ENCODE results near the gene RBM39. TPM values are rescaled to one million over a fixed set of nuclear protein-coding genes. Genes with fewer than 3 reads are reported as not detected.
"Not testable (repeated sequence)": the region's sequence is repeated elsewhere in the genome, so short reads cannot be mapped to it uniquely, and the experiment has no call there.

Gene RBM39
- total RNA-seq, result 322 and 335 TPM in 2 replicates

DNA sequence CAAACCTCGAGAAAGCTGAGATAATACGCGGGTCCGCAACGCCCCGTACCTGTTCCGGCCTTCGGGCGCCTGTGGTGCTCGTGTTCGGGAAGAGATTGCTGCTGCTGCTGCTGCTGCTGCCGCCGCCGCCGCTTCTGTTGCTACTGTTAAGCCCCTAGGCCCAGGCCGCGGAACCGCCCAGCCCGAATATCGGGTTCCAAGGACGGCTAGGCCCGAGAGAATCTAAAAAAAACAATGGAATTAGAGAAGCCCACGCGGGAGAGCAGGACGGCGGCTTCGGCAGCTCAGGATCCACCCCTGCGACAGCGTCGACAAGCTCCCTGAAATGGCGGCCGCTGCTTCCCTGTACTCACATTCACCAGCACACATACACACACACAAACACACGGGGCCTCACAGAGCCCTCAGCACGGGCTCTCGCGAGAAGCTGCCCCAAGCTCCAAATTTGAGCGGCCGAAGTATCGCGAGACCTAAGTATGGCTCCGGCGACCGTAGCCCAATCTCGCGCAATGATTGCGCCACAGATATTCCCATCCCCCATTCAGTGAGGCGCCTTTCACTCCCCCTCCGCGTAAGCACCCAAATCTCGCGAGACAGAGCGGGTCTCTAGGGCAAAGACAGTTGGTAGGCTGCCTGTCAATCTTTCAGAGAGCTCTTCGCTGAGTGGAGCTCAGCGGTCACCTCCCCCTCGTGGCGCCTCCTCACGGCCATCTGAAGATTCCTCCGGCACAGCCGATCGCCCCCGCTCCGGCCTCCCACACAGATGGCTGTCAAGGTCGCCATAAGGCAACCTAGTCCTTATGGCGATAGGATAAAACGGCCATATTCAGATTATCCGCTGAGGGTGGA, at the start of gene RBM39:
Gene RBM39 (minus strand): TSS at position 369 of the 849 bp plus-strand sequence. CDS start 1,386 bp downstream, outside the sequence.
- TF ChIP-seq, protein P1, sequence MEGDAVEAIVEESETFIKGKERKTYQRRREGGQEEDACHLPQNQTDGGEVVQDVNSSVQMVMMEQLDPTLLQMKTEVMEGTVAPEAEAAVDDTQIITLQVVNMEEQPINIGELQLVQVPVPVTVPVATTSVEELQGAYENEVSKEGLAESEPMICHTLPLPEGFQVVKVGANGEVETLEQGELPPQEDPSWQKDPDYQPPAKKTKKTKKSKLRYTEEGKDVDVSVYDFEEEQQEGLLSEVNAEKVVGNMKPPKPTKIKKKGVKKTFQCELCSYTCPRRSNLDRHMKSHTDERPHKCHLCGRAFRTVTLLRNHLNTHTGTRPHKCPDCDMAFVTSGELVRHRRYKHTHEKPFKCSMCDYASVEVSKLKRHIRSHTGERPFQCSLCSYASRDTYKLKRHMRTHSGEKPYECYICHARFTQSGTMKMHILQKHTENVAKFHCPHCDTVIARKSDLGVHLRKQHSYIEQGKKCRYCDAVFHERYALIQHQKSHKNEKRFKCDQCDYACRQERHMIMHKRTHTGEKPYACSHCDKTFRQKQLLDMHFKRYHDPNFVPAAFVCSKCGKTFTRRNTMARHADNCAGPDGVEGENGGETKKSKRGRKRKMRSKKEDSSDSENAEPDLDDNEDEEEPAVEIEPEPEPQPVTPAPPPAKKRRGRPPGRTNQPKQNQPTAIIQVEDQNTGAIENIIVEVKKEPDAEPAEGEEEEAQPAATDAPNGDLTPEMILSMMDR (IDR thresholded peaks at IDR 0.05; ENCODE audit: insufficient read depth, low read length, severe bottlenecking), result peak; percentile 47
- peak; percentile 99 for DNase-seq (ENCODE audit: low read depth)
- peaks cover 13% of the 10 kb centered on the region for H3K36me3 ChIP-seq (ENCODE audit: control insufficient read depth, insufficient read depth, low read length)
- H3K27me3 ChIP-seq (ENCODE audit: control insufficient read depth, insufficient read depth, low read length), result no peaks in the 10 kb centered on the region
- no peak for FAIRE-seq
- peak within 1 kb of the TSS; percentile 93 for H3K4me3 ChIP-seq (ENCODE audit: low read depth, low read length)

DNA sequence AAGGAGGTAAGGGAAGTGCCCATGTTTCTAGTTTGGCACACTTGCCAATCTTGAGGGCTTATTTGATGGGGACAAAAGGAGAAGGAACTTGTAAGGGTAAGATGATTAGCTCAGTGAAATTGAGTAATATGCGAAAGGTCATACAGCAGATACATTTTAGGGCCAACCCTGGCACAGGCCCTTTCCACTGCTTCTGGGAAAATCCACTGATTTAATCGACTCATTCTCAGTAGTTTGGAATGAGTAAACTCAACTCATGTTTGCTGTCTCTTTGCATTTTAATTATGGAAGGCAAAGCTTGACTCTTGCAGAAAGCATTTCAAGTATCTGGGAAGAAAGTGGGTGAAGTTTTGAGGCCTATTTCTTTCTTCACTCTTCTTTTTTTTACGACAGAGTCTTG, 49.8 kb upstream of the RBM39 start:
- peak; percentile 36 for DNase-seq (ENCODE audit: low read depth)
- peaks cover 3% of the 10 kb centered on the region for H3K36me3 ChIP-seq (ENCODE audit: control insufficient read depth, insufficient read depth, low read length)

DNA sequence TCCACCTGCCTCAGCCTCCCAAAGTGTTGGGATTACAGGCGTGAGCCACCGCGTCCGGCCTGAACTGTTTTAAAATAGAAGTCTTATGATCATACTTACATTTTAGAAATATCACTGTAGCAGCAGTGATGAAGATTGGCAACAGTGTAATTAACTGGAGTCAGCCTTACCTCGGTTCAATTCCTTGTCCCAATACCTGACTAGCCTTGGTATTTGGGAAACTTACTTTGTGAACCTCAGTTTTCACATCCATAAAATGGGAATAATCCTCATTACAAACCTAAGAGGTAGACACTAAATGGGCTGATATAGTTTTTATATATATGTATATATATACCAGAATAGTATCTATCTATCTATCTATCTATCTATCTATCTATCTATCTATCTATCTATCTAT, 49.0 kb upstream of the RBM39 start:
- no peak for FAIRE-seq
- no peak for DNase-seq (ENCODE audit: low read depth)
- Histone ChIP-seq H3K4me3 (ENCODE audit: low read depth, low read length) (no peak overlapping the region), H3K27me3 (ENCODE audit: control insufficient read depth, insufficient read depth, low read length) (no peaks in the 10 kb centered on the region), H3K36me3 (ENCODE audit: control insufficient read depth, insufficient read depth, low read length) (peaks cover 3% of the 10 kb centered on the region)
- TF ChIP-seq, protein P1 (IDR thresholded peaks at IDR 0.05; ENCODE audit: insufficient read depth, low read length, severe bottlenecking), result no peak

More for the DNA sequence above, 49.8 kb upstream of the RBM39 start:
- TF ChIP-seq, protein P1 (IDR thresholded peaks at IDR 0.05; ENCODE audit: insufficient read depth, low read length, severe bottlenecking), result no peak
- Histone ChIP-seq H3K4me3 (ENCODE audit: low read depth, low read length) (no peak overlapping the region), H3K27me3 (ENCODE audit: control insufficient read depth, insufficient read depth, low read length) (no peaks in the 10 kb centered on the region)
- FAIRE-seq, result no peak

DNA sequence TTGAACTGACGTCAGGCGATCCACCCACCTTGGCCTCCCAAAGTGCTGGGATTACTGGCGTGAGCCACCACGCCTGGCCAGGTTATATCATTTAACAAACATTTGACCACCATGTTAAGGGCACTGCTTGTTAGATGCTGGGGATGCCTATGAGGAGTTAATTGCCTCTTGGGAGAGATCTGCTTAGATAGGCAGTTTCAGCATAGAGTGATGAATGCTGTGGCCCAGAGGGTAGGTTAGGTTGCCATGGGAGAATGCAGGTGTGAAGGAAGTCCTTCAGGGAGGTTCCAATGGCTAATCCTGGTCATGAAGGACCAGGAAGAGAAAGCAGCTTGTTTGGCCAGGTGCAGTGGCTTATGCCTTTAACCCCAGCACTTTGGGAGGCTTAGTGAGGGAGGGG, 46.7 kb upstream of the RBM39 start:
- TF ChIP-seq, protein P1 (IDR thresholded peaks at IDR 0.05; ENCODE audit: insufficient read depth, low read length, severe bottlenecking), result no peak
- no peak for FAIRE-seq
- Histone ChIP-seq H3K36me3 (ENCODE audit: control insufficient read depth, insufficient read depth, low read length) (peaks cover 3% of the 10 kb centered on the region), H3K27me3 (ENCODE audit: control insufficient read depth, insufficient read depth, low read length) (no peaks in the 10 kb centered on the region), H3K4me3 (ENCODE audit: low read depth, low read length) (no peak overlapping the region)
- DNase-seq (ENCODE audit: low read depth), result no peak

DNA sequence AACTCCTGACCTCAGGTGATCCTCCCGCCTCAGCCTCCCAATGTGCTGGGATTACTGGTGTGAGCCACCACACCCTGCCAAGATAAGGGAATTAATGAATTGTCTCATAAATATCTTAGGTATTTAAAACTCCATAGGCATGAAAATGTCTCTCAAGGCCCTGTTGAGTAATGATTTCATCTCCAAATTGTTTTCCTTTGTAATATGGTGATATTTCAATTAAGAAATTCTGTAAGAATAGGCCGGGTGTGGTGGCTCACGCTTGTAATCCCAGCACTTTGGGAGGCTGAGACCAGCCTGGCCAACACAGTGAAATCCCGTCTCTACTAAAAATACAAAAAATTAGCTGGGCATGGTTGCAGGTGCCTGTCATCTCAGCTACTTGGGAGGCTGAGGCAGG, 43.5 kb upstream of the RBM39 start:
- H3K27me3 ChIP-seq (ENCODE audit: control insufficient read depth, insufficient read depth, low read length); H3K36me3 ChIP-seq (ENCODE audit: control insufficient read depth, insufficient read depth, low read length); H3K4me3 ChIP-seq (ENCODE audit: low read depth, low read length); DNase-seq (ENCODE audit: low read depth); FAIRE-seq: not testable (repeated sequence)

DNA sequence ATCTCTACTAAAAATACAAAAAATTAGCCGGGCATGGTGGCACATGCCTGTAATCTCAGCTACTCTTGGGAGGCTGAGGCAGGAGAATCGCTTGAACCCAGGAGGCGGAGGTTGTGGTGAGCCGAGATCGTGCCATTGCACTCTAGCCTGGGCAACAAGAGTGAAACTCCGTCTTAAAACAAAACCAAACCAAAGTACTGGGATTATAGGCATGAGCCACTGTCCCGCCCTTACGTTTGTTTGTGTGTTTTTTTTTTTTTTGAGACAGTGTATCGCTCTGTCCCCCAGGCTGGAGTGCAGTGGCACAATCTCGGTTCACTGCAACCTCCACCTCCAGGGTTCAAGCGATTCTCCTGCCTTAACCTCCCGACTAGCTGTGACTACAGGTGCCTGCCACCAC, 41.8 kb upstream of the RBM39 start:
- not testable (repeated sequence) for DNase-seq (ENCODE audit: low read depth); H3K36me3 ChIP-seq (ENCODE audit: control insufficient read depth, insufficient read depth, low read length); H3K27me3 ChIP-seq (ENCODE audit: control insufficient read depth, insufficient read depth, low read length); H3K4me3 ChIP-seq (ENCODE audit: low read depth, low read length); FAIRE-seq

Data from bronchial epithelial cell (primary cell).